Activated CD4-positive, alpha-beta T cell treated with anti-CD3 and anti-CD28 coated beads, Interleukin-2, amount 50 U/mL, for 1 hour (primary cell): ENCODE data around the gene ATAD1.
"Not testable (repeated sequence)": the region's sequence is repeated elsewhere in the genome, so short reads cannot be mapped to it uniquely, and the experiment has no call there.

Source experiments
- DNase-seq: peaks from one replicate; pipeline ENCODE4 v3.0.0-alpha.2; 2020

ATAD1 gene

GRCh38 chr10:87845624-87845998 is 27.6 kb upstream of the ATAD1 start:
- no peak for DNase-seq

GRCh38 chr10:87844837-87845623 is 27.0 kb upstream of the ATAD1 start:
- no peak for DNase-seq

GRCh38 chr10:87843714-87844113 is 25.7 kb upstream of the ATAD1 start:
- DNase-seq: no peak

GRCh38 chr10:87842776-87843497 is 24.9 kb upstream of the ATAD1 start:
- DNase-seq: no peak

- DNase-seq: no peak
Measured at GRCh38 chr10:87842220-87842641, 24.2 kb upstream of the ATAD1 start.

- no peak for DNase-seq
Measured at GRCh38 chr10:87841186-87841585, 23.2 kb upstream of the ATAD1 start.

GRCh38 chr10:87838650-87839049 is 20.6 kb upstream of the ATAD1 start:
- no peak for DNase-seq

- no peak for DNase-seq
Measured at GRCh38 chr10:87837445-87837844, 19.4 kb upstream of the ATAD1 start.

GRCh38 chr10:87836098-87836497 is 18.1 kb upstream of the ATAD1 start:
- no peak for DNase-seq

GRCh38 chr10:87829986-87830729 is 12.1 kb upstream of the ATAD1 start:
- no peak for DNase-seq

GRCh38 chr10:87829051-87829450 is 11.0 kb upstream of the ATAD1 start:
- not testable (repeated sequence) for DNase-seq

- DNase-seq: no peak
Measured at GRCh38 chr10:87827681-87828080, 9.7 kb upstream of the ATAD1 start.

GRCh38 chr10:87826653-87827052 is 8.6 kb upstream of the ATAD1 start:
- no peak for DNase-seq

- no peak for DNase-seq
Measured at GRCh38 chr10:87819289-87819585, 1.2 kb upstream of the ATAD1 start.

GRCh38 chr10:87818505-87819288 is 671 bp upstream of the ATAD1 start:
- DNase-seq: peak; percentile 63

- DNase-seq: no peak
Measured at GRCh38 chr10:87816898-87817608, 973 bp downstream of the ATAD1 start.

- DNase-seq: no peak
Measured at GRCh38 chr10:87816163-87816897, 1.7 kb downstream of the ATAD1 start.

- no peak for DNase-seq
Measured at GRCh38 chr10:87804939-87805569, 13.0 kb downstream of the ATAD1 start.

- DNase-seq: no peak
Measured at GRCh38 chr10:87803831-87804230, 14.2 kb downstream of the ATAD1 start.

GRCh38 chr10:87803328-87803727 is 14.7 kb downstream of the ATAD1 start:
- DNase-seq: no peak

GRCh38 chr10:87801813-87802435 is 16.1 kb downstream of the ATAD1 start:
- not testable (repeated sequence) for DNase-seq
